GM19324 (cell line): Measurements from ENCODE around the gene NOL4L.
"Not testable (repeated sequence)": the region's sequence is repeated elsewhere in the genome, so short reads cannot be mapped to it uniquely, and the experiment has no call there.

Source experiments
- ATAC-seq: cut with Tn5 transposase; IDR thresholded peaks from one replicate; pipeline ENCODE4 v1.9.1; 2021; ENCODE audit warnings: mild to moderate bottlenecking, moderate library complexity; ENCODE audit not compliant: unreplicated experiment, low FRiP score

Gene NOL4L

GRCh38 chr20:32597714-32598113, 12.6 kb upstream of the NOL4L start:
- no peak for ATAC-seq

GRCh38 chr20:32596681-32597252, 11.6 kb upstream of the NOL4L start:
- ATAC-seq = no peak

DNA sequence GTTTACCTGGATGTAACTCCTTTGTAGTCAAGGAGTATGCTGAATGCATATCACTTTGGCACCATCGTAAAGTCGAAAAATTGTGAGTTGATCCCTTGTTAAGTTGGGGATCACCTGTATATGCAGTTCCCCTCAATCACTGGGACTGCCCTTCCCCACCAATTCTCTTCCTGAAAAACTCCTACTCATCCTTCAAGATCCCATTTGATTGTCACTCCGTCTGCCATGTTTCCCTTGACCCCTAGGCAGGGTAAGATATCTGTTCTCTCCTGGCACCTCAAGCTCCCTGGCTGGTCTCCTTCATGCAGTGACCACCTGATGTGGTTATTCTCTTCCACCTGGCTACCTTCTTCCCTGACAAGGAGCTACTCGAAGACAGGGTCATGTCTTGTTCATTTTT, 10.0 kb upstream of the NOL4L start:
- ATAC-seq = no peak

DNA sequence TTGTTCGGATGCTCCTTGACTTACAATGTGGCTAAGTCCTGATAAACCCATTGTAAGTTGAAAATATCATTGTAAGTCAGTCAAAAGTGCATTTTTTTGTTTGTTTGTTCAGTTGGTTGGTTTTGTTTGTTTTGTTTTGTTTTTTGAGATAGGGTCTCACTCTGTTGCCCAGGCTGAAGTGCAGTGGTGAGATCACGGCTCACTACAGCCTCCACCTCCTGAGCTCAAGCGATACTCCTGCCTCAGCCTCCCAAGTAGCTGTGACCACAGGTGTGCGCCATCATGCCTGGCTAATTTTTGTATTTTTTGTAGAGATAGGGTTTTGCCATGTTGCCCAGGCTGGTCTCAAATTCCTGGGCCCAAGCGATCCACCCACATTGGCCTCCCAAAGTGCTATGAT, 9.5 kb upstream of the NOL4L start:
- ATAC-seq = not testable (repeated sequence)

- no peak for ATAC-seq
Measured at GRCh38 chr20:32594204-32594603, 9.1 kb upstream of the NOL4L start.

- not testable (repeated sequence) for ATAC-seq
Measured at GRCh38 chr20:32592616-32593015, 7.5 kb upstream of the NOL4L start.

DNA sequence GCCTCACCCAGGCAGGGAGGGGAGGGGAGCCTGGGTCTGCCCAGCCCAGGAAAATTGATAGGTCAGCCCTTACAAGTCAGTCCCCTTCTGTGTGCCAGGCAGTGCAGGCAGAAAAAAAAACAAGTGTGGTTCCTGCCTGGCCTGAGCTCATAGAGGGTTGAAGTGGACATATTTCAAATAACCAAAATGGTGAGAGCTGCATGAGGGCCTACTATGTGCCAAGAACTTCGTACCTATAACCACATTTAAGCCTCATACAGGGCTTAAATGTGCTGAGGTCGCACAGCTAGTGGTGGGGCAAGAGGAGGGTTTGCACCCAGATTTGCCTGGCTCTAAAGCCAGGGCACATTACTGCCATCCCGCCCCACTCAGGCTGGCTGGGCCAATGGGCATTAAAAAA, 6.9 kb upstream of the NOL4L start:
- ATAC-seq = no peak

DNA sequence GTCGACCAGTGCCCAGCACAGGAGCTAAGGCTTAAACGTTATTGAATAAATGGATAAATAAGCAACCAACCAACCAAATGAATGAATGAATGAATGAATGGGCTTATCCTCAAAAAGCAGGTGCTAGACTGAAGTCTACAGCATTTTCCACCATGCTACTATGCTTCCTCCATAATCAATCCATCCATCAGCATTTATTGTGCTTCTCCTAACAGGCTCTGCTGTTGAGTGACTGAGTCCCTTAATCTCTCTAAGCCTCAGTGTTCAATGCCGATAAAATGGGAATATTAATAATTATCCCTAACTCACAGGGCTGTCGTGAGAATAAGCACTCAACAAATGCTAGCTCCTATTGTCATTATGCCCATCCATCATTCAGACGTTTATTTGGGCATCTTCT, 4.6 kb upstream of the NOL4L start:
- no peak for ATAC-seq

DNA sequence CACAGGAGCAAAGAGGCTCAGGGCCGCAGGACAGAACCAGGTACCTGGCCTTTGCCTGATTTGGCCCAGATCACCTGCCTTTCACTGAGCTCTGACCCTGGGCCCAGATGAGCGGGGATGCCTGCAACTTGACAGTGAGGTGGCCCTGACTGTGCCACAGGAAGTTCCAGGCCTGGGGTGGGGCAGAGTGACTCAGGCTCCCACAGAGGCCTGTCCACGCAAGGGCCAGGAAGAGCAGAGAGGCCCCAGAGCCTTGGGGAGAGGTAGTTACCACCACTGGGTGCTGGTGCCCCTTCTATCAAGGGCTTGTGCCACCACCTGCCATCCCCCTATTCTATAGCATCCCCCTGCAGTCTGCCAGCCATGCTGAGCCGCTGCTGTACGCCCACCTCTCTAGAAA, 4.1 kb upstream of the NOL4L start:
- no peak for ATAC-seq

DNA sequence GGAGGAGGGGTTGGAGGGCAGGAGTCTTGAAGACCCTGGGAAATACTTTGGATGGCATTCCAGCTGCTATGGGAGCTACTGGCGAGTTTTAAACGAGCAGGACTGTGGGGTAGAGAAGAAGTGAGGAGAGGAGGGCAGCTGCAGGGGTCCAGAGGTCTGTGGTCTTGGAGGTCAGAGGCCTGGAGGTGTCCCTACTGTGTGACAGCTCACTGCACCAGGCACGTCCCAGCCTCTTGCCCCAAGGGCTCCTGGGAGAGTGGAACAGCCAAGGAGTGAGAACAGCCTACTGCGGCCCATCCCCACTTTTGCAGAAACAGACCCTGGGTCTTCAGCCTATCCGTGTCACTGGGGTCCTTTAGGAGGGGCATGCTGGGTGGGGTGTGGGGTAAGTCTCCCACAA, 2.9 kb upstream of the NOL4L start:
- no peak for ATAC-seq

- no peak for ATAC-seq
Measured at GRCh38 chr20:32586291-32586690, 1.2 kb upstream of the NOL4L start.

- ATAC-seq = no peak
Measured at GRCh38 chr20:32585586-32586127, 524 bp upstream of the NOL4L start.

DNA sequence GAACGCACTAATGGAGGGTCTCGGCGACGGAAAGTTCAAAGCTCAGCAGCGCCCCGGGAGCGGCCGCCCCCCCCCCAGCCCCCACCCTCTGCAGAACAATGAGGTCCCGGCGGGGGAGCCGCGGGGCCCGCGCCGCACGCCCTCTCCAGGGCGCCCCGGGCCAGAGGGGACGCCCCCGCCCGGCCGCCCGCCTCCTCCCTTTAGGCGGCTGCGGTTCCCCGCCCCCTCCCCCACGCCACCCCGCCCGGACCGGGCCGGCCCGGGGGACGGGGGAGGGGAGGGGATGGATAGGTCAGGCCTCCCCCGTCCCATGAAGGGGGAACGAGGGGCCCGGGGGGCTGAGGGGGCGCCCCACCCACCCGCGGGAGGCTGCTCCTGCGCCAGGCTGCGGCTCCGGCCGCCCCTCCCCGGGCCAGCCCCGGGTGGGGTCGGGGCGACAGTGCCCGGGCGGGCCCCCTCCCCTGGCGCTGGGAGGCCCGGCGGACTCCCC, 1.5 kb downstream of the NOL4L start:
- no peak for ATAC-seq

- ATAC-seq = no peak
Measured at GRCh38 chr20:32582659-32583580, 2.2 kb downstream of the NOL4L start.

- ATAC-seq = no peak
Measured at GRCh38 chr20:32581839-32582658, 3.1 kb downstream of the NOL4L start.

- ATAC-seq = no peak
Measured at GRCh38 chr20:32580970-32581838, 3.9 kb downstream of the NOL4L start.

GRCh38 chr20:32580219-32580969, 4.7 kb downstream of the NOL4L start:
- no peak for ATAC-seq

DNA sequence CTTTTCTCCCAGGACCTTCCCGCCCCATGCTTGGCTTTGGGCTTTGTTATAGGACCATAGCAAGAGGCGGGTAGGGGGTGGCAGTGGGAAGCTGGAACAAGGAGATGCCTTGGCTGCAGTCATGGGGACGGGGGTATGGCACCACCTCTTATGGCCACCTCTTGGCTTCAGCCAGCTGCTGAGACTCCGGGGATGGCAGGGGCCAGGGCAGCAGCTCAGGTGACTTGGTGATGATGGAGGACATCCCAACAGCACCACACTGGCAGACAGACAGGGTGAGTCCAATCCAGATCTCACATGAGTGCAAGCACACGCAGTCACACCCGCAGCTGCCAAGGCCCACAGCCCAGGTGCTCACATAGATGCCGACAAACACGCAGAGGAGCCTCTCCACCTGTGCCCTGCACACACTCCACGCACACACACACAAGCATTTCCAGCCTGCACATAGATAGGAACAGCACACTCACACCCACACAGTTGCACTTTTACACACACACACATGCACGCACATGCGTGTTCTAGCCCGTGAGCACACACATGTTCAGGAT, 6.2 kb downstream of the NOL4L start:
- no peak for ATAC-seq

- not testable (repeated sequence) for ATAC-seq
Measured at GRCh38 chr20:32578062-32578461, 7.1 kb downstream of the NOL4L start.
